ENCODE data around the gene SP100.

SP100 gene

DNA sequence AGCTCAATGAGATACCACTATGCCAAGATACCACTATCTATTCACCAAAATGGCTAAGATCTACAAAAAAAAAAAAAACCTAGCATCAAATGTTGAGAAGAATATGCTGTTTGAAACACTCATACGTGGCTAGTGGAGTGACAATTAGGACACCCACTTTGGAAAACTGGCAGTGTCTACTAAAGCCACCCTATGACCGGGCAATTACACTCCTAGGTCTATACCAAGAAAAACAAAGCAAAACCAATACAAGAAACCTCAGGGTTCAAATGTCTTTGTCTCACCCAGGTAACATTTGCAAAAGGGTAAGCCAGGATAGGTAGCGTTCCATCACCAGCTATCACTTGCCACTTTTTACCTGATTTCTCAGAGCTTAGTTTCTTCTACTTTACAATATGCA is 173.0 kb downstream of the SP100 start:
- no peak overlapping the region for H3K4me3 ChIP-seq (ENCODE audit: low read depth, low read length)
- H3K9me3 ChIP-seq: no peaks in the 10 kb centered on the region
- no peaks in the 10 kb centered on the region for H3K27me3 ChIP-seq
- no peaks in the 10 kb centered on the region for H3K4me1 ChIP-seq
- DNase-seq: no peak
- TF ChIP-seq, protein P1, sequence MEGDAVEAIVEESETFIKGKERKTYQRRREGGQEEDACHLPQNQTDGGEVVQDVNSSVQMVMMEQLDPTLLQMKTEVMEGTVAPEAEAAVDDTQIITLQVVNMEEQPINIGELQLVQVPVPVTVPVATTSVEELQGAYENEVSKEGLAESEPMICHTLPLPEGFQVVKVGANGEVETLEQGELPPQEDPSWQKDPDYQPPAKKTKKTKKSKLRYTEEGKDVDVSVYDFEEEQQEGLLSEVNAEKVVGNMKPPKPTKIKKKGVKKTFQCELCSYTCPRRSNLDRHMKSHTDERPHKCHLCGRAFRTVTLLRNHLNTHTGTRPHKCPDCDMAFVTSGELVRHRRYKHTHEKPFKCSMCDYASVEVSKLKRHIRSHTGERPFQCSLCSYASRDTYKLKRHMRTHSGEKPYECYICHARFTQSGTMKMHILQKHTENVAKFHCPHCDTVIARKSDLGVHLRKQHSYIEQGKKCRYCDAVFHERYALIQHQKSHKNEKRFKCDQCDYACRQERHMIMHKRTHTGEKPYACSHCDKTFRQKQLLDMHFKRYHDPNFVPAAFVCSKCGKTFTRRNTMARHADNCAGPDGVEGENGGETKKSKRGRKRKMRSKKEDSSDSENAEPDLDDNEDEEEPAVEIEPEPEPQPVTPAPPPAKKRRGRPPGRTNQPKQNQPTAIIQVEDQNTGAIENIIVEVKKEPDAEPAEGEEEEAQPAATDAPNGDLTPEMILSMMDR (IDR thresholded peaks at IDR 0.05; ENCODE audit: low read depth, low read length): no peak
- H3K36me3 ChIP-seq: no peaks in the 10 kb centered on the region

DNA sequence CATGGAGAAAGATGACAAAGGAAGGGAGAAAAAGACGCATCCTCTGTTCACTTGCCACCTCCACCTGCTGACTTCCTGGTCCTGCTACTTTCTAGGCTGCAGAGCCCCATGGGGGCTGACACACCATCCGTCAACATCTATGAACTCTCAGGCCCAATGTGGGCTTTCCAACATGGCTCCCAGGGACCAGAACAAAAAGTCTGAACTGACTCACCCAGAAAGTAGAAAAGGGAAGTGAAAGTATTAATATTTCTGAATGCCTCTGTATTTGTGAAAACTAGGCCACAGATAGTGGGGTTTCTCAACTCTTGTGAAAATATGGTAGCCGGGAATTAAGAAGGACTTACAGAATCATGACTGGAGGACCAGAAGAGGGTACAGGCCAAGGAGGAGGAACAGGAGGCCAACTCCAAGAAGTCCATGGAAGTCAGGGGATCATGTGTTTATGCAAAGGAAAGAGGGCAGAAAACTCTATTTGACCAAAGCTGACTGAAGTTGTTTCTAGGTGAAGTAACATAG is 173.6 kb downstream of the SP100 start:
- H3K4me1 ChIP-seq: no peaks in the 10 kb centered on the region
- no peak for DNase-seq

DNA sequence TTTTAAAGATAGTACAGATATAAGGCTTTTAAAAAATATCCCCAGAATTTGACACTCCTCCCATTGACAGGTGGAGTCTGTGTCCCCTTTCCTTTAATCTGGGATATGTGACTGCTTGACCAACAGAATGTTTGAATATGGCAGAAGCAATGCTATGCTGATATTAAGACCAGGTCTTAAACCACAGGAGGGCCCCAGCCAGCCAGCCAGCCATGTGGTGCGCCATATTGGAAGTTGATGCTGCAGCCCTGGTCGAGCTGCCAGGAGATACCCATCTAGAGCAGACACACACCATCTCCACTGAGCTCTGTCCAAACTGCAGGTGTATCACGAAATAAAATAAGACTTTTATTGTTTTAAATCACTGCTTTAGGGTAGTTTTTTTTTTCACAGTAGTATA is 174.3 kb downstream of the SP100 start:
- H3K4me1 ChIP-seq: no peaks in the 10 kb centered on the region
- DNase-seq: no peak
- no peaks in the 10 kb centered on the region for H3K9me3 ChIP-seq
- H3K27me3 ChIP-seq: no peaks in the 10 kb centered on the region
- H3K36me3 ChIP-seq: no peaks in the 10 kb centered on the region
- no peak overlapping the region for H3K4me3 ChIP-seq (ENCODE audit: low read depth, low read length)
- TF ChIP-seq, protein P1 (IDR thresholded peaks at IDR 0.05; ENCODE audit: low read depth, low read length): no peak

More for the DNA sequence above, 173.6 kb downstream of the SP100 start:
- TF ChIP-seq, protein P1 (IDR thresholded peaks at IDR 0.05; ENCODE audit: low read depth, low read length): no peak
- no peaks in the 10 kb centered on the region for H3K36me3 ChIP-seq
- H3K4me3 ChIP-seq (ENCODE audit: low read depth, low read length): no peak overlapping the region
- H3K27me3 ChIP-seq: no peaks in the 10 kb centered on the region
- no peaks in the 10 kb centered on the region for H3K9me3 ChIP-seq

DNA sequence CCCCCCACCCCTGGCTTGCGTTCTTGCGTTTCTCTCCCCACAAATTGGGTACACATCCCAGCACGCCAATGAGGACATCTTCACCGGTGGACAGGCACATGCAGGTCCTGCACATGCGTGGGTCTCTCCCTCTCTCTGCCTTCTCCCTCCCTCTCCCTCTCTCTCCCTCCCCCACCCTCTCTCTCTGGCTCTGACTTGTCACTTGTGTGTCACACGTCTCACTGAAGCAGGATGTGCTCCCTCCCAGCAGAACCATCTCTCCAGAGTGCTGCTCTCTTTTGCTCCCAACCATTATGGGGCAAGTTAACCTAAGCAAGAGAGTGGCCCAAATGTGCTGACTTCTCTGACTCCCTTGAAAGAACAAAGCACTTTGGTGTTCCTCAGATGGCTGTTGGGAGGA is 175.8 kb downstream of the SP100 start:
- no peaks in the 10 kb centered on the region for H3K36me3 ChIP-seq
- H3K9me3 ChIP-seq: no peaks in the 10 kb centered on the region
- TF ChIP-seq, protein P1 (IDR thresholded peaks at IDR 0.05; ENCODE audit: low read depth, low read length): no peak
- DNase-seq: no peak
- no peaks in the 10 kb centered on the region for H3K27me3 ChIP-seq
- H3K4me1 ChIP-seq: no peaks in the 10 kb centered on the region
- no peak overlapping the region for H3K4me3 ChIP-seq (ENCODE audit: low read depth, low read length)

DNA sequence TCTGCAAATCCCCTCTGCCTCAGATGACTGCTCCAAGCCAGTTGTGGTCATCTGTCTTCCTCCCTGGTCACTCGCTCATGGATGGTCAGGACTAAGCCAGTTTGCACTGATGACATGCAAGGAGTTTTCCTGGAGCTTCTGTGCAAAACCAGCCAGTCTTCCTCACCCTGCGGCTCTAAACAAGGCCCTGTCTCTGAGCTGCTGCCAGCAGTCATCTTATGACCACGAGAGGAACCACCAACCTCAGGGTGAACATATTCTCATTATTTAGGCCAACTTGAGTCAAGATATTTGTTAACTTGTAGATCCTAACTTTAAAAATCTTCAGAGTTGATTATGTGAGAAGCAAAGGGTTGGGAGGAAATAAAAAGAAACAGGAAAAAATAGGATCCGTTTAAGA is 176.8 kb downstream of the SP100 start:
- H3K27me3 ChIP-seq: no peaks in the 10 kb centered on the region
- TF ChIP-seq, protein P1 (IDR thresholded peaks at IDR 0.05; ENCODE audit: low read depth, low read length): no peak
- no peak overlapping the region for H3K4me3 ChIP-seq (ENCODE audit: low read depth, low read length)
- H3K4me1 ChIP-seq: no peaks in the 10 kb centered on the region
- no peak for DNase-seq
- H3K9me3 ChIP-seq: no peaks in the 10 kb centered on the region
- no peaks in the 10 kb centered on the region for H3K36me3 ChIP-seq

All from BE2C (cell line).